SU-DHL-6 (cell line): ENCODE measurements around the gene SHISAL1.

Experiments used
- CTCF ChIP-seq: fragments of 200-600 bp; sonication (generic); IDR thresholded peaks from one replicate; pipeline ENCODE4 v1.5.1; 2017; ENCODE audit warnings: antibody characterized with exemption, mild to moderate bottlenecking, low read length, moderate library complexity; ENCODE audit not compliant: insufficient read depth, poor library complexity, severe bottlenecking
- EZH2phosphoT487 ChIP-seq: fragments of 200-600 bp; sonication (generic), shearing (Covaris generic); conservative IDR thresholded peaks from 2 replicates; pipeline ENCODE4 v1.6.1; 2018; ENCODE audit warnings: mild to moderate bottlenecking, antibody characterized with exemption, low read length, moderate library complexity, mixed read lengths

GRCh38 chr22:44284711-44285110 is 28.0 kb downstream of the SHISAL1 start:
- no peak for TF ChIP-seq CTCF
- no peak for TF ChIP-seq EZH2phosphoT487
